Right renal cortex interstitium (tissue), 3 donors: ENCODE measurements around the gene ACOX2. TPM values are rescaled to one million over a fixed set of nuclear protein-coding genes. Genes with fewer than 3 reads are reported as not detected.
A peak's percentile ranks its signal among the peaks of the same experiment; 100 is the strongest.

Experiments
- DNase-seq, 3 donors: peaks; one replicate each; pipeline ENCODE4 v3.0.0-alpha.2; 2013; ENCODE audit warnings: low read depth in 3 of 3, low spot score in 2 of 3
- polyA plus RNA-seq, 3 donors: library from polyadenylated mRNA; unstranded; fragments of 120-200 nt; gene quantifications; one replicate each; pipeline ENCODE4 v1.2.1, GENCODE V29; 2013; ENCODE audit not compliant: insufficient read length in 3 of 3

The ACOX2 gene
- polyA plus RNA-seq, 3 donors, result 38.7 to 45.8 (median 40.8) TPM

GRCh38 chr3:58568572-58569286 is 31.7 kb upstream of the ACOX2 start:
- peak in 1 of 3 donors; percentile 56 for DNase-seq

GRCh38 chr3:58567251-58567515 is 30.2 kb upstream of the ACOX2 start:
- no peak for DNase-seq

GRCh38 chr3:58566398-58567250 is 29.6 kb upstream of the ACOX2 start:
- no peak for DNase-seq

- DNase-seq, result no peak
Observed at GRCh38 chr3:58565621-58566397, 28.8 kb upstream of the ACOX2 start.

- DNase-seq, result no peak
Observed at GRCh38 chr3:58564456-58565160, 27.6 kb upstream of the ACOX2 start.

- DNase-seq, result no peak
Observed at GRCh38 chr3:58564054-58564453, 27.1 kb upstream of the ACOX2 start.

GRCh38 chr3:58563386-58564035 is 26.5 kb upstream of the ACOX2 start:
- no peak for DNase-seq

GRCh38 chr3:58562498-58562897 is 25.5 kb upstream of the ACOX2 start:
- no peak for DNase-seq

- DNase-seq, result no peak
Observed at GRCh38 chr3:58560771-58561311, 23.9 kb upstream of the ACOX2 start.

- DNase-seq, result no peak
Observed at GRCh38 chr3:58559586-58559985, 22.6 kb upstream of the ACOX2 start.

- DNase-seq, result no peak
Observed at GRCh38 chr3:58557491-58557890, 20.5 kb upstream of the ACOX2 start.

- DNase-seq, result no peak
Observed at GRCh38 chr3:58556761-58557221, 19.8 kb upstream of the ACOX2 start.

GRCh38 chr3:58556001-58556400 is 19.0 kb upstream of the ACOX2 start:
- no peak for DNase-seq

- DNase-seq, result no peak
Observed at GRCh38 chr3:58555203-58555602, 18.2 kb upstream of the ACOX2 start.

GRCh38 chr3:58553003-58553402 is 16.0 kb upstream of the ACOX2 start:
- no peak for DNase-seq

GRCh38 chr3:58551636-58552180 is 14.7 kb upstream of the ACOX2 start:
- DNase-seq, result no peak

- DNase-seq, result no peak
Observed at GRCh38 chr3:58544541-58544940, 7.6 kb upstream of the ACOX2 start.

- no peak for DNase-seq
Observed at GRCh38 chr3:58540176-58540858, 3.3 kb upstream of the ACOX2 start.

- no peak for DNase-seq
Observed at GRCh38 chr3:58539626-58540025, 2.6 kb upstream of the ACOX2 start.
